Mononuclear cell (primary cell): Measurements from ENCODE around the gene COX6A1. TPM values are rescaled to one million over a fixed set of nuclear protein-coding genes. Genes with fewer than 3 reads are reported as not detected.

Source experiments
- H3K27me3 ChIP-seq: 2 replicates; pipeline ENCODE4 v1.6.0; 2011; ENCODE audit warnings: low read length, control low read depth; ENCODE audit not compliant: insufficient read depth
- H3K4me1 ChIP-seq: 2 replicates; pipeline ENCODE4 v1.5.1; 2011; ENCODE audit warnings: mild to moderate bottlenecking, low read length, control low read depth; ENCODE audit not compliant: insufficient read depth
- H3K4me3 ChIP-seq: 2 replicates; pipeline ENCODE4 v1.5.1; 2011; ENCODE audit warnings: mild to moderate bottlenecking, low read length, moderate library complexity
- H3K9me3 ChIP-seq: 2 replicates; pipeline ENCODE4 v1.5.1; 2011; ENCODE audit warnings: low read depth, mild to moderate bottlenecking, control low read depth, low read length
- total RNA-seq: library from RNA; depleted of rRNA; stranded (reverse); fragments of >200 nt; gene quantifications from one replicate; pipeline ENCODE4 v1.2.3, GENCODE V29; 2012

The COX6A1 gene
- total RNA-seq, 1 donor, result 138 TPM

GRCh38 chr12:120490325-120490724 lies 52.4 kb downstream of the COX6A1 start:
- Histone ChIP-seq H3K27me3 (no peaks in the 10 kb centered on the region), H3K9me3 (no peaks in the 10 kb centered on the region), H3K4me3 (no peak overlapping the region), H3K4me1 (peaks cover 4% of the 10 kb centered on the region)

Other genes starting within 250 kb of the COX6A1 start
- gene GCN1, start 243.4 kb upstream of the COX6A1 start, total RNA-seq, result 159 TPM
- gene RPLP0, start 237.0 kb upstream of the COX6A1 start, total RNA-seq, result 2,452 TPM
- gene PXN, start 172.4 kb upstream of the COX6A1 start, total RNA-seq, result 80.8 TPM
- gene RNU4-2, start 146.2 kb upstream of the COX6A1 start, total RNA-seq, result under 0.01 TPM
- under 0.01 TPM for gene RNU4-1, start 144.9 kb upstream of the COX6A1 start, total RNA-seq
- gene SIRT4, start 135.8 kb upstream of the COX6A1 start, total RNA-seq, result 0.10 TPM
- 0.31 TPM for gene PLA2G1B, start 110.3 kb upstream of the COX6A1 start, total RNA-seq
- not detected for gene MSI1, start 68.9 kb upstream of the COX6A1 start, total RNA-seq
- gene TRIAP1, start 8.3 kb downstream of the COX6A1 start, total RNA-seq, result 25.6 TPM
- 11.0 TPM for gene GATC, start 8.3 kb downstream of the COX6A1 start, total RNA-seq
- gene SRSF9, start 31.6 kb downstream of the COX6A1 start, total RNA-seq, result 84.7 TPM
- gene DYNLL1, start 58.0 kb downstream of the COX6A1 start, total RNA-seq, result 34.0 TPM
- 4.5 TPM for gene COQ5, start 91.0 kb downstream of the COX6A1 start, total RNA-seq
- 218 TPM for gene RNF10, start 96.2 kb downstream of the COX6A1 start, total RNA-seq
- 12.7 TPM for gene POP5, start 143.3 kb downstream of the COX6A1 start, total RNA-seq
- gene CABP1, start 202.5 kb downstream of the COX6A1 start, total RNA-seq, result not detected
- gene MLEC, start 249.0 kb downstream of the COX6A1 start, total RNA-seq, result 11.5 TPM